CD4-positive, alpha-beta T cell treated with Interleukin-21 for 1 hour (primary cell): ENCODE data around the gene TSPAN9.

Source experiments
- DNase-seq: peaks from one replicate; pipeline ENCODE4 v3.0.0-alpha.2; 2020

The TSPAN9 gene

GRCh38 chr12:3145033-3145432, 67.9 kb downstream of the TSPAN9 start:
- DNase-seq: no peak

GRCh38 chr12:3145546-3146310, 68.5 kb downstream of the TSPAN9 start:
- no peak for DNase-seq

DNA sequence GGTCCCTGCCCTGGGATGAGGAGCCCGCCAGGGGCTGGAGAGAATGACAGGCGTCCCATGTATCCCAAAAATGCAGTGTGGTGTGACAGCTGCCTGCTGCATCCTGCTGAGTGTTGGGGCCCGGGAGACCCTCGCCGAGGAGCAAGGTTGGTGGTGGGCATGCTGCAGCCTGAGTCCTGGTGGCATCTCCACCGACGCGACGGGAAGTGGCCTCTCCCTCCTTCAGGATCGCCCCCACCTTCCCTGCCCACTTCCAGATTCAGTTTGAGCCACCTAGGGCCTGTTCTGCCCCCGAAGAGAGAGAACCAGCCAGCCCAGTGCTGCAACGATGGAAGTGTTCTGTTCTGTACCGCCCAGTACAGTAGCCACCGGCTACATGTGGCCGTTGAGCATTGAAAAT, 70.1 kb downstream of the TSPAN9 start:
- no peak for DNase-seq

- DNase-seq: no peak
These were observed 71.3 kb downstream of the TSPAN9 start for GRCh38 chr12:3148366-3149000.

- DNase-seq: no peak
These were observed 72.5 kb downstream of the TSPAN9 start for GRCh38 chr12:3149515-3150307.

DNA sequence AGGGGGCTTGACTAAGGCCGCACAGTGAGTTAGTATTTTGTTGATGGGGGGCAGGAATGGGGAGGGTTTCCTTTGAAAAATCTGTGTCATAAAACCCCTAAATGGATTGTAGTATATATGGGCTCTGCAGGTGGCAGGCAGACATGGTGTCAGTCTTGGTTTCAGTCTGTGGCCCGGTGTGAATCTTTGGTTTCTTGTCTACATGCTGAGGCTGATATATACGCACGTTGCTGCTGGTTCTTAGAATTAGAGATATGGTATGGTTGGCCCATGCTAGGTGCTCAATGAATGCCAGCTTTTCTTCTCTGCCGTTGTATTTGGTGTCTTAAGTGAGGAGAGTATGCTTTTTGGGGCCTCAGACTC, 73.1 kb downstream of the TSPAN9 start:
- DNase-seq: no peak

- DNase-seq: no peak
These were observed 74.0 kb downstream of the TSPAN9 start for GRCh38 chr12:3150931-3151835.

- no peak for DNase-seq
These were observed 74.9 kb downstream of the TSPAN9 start for GRCh38 chr12:3152011-3152511.

- DNase-seq: no peak
These were observed 75.7 kb downstream of the TSPAN9 start for GRCh38 chr12:3152892-3153291.

- no peak for DNase-seq
These were observed 76.8 kb downstream of the TSPAN9 start for GRCh38 chr12:3154006-3154405.

GRCh38 chr12:3155702-3156370, 78.7 kb downstream of the TSPAN9 start:
- DNase-seq: no peak

DNA sequence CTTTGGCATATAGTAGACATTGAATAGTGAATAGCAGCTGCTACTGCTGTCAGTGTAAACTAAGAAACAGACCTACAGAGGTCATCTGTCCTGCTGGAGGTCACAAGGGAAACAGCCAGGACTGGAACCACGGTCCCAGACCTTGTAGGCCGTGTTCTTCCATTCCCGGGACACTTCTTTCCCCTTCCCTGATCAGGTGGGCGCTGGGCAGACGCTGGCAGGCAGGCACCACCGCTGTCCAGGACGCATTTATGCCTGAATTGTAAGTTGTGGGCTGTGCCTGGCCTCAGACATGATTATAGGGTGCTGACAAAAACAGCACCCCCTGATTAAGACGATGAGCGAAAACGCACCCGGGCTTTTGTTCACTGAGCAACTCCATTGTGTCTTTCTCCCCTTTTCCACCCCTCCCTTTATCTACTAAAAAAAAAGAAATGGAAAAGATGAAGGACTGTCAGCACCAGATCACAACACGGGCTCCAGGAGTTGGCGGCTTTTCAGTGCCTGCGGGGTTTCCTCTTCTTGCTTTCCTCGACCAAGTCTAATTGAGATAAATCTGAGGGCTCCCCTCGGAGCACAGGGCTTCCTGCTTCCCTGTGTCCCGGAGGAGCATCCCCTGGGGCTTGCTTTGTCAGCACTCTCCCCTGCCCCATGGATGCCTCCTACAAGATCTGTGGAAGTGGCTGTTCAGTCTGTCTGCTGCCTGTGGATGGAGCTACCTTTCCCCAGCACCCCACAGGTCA, 80.6 kb downstream of the TSPAN9 start:
- no peak for DNase-seq

GRCh38 chr12:3158851-3159465, 81.8 kb downstream of the TSPAN9 start:
- no peak for DNase-seq

GRCh38 chr12:3160081-3160480, 82.9 kb downstream of the TSPAN9 start:
- no peak for DNase-seq

DNA sequence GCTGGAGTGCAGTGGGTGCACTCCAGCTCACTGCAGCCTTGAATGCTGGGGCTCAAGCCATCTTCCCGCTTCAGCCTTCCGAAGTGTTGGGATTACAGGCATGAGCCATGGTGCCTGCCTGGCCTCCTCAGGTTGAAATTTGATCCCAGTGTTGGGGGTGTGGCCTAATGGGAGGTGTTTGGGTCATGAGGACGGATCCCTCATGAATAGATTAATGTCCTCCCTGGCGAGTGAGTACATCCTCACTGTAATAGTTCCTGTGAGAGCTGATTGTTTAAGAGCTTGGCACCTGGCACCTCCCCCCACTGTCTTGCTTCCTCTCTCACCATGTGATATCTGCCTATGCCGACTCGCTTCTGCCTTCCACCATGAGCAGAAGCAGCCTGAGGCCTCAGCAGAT, 84.7 kb downstream of the TSPAN9 start:
- no peak for DNase-seq

DNA sequence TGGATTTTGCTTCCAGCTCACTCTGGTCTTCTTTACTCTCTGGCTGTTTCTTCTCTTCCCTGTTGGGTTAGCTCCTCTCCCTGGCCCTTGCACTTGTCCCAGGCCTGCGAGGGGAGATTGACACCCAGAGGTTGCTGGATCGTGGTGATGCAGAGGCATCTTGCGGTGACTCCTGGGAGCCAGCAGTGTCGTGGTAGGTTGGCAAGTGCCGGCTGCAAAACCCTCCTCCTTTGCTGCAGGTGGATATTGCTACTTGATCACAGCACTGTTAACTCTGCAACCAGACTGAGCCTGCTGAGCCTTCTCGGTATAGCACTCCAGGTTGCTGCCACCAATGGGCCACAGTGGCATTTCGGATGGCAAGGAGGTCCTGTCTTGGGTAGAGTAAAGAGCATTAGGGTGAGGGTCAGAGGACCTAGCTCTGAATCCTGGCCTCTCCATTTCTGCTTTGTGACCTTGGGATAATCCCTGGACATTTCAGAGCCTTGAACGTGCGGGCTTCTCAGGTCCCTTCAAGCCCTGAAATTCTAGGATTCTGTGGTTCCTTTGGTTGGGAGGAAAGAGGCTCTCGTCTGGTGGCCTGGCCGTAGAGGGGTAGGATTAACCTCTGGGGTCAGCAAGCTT, 87.4 kb downstream of the TSPAN9 start:
- DNase-seq: no peak

DNA sequence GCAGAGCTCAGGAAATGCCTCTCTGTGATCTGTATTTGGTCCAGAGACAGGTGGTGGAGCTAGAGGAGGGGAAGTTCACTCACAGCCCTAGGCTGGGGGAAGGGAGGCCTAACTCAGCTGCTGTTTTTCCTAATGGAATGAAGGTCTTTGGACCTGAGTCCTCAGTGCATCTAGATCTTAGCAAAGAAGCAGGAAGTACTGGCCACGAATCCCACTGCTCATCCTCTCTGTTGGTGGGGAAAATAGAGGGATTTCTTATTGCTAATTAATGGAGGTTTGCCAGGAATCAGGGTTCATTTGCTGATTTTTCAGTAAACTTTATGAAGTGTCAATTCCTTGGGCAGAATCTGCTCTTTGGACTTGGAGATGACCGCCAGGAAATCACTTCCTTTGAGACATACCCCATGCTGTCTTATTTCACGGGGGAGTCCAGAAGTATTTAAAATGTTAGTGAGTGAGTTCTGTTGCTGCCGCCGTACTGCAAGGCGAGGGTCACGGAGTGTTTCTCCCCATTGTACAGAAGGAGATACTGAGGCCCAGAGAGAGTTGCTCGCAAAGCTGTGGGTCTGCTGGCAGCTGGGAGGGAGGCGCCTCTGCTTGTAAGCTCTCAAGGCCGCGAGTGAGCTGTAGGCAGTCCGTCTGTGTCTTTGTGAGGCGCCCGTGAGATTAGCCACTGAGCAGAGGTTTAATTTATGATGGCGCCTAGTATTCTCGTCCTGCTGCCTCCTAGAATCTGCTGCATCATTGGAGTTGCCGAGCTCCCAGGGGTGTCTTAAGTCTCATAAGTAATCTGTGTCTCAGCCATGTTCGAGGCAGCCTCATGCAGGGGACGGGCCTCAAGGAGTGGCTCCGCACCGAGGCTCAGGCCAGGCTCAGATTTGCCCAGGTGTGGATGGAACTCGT, 88.2 kb downstream of the TSPAN9 start:
- no peak for DNase-seq

DNA sequence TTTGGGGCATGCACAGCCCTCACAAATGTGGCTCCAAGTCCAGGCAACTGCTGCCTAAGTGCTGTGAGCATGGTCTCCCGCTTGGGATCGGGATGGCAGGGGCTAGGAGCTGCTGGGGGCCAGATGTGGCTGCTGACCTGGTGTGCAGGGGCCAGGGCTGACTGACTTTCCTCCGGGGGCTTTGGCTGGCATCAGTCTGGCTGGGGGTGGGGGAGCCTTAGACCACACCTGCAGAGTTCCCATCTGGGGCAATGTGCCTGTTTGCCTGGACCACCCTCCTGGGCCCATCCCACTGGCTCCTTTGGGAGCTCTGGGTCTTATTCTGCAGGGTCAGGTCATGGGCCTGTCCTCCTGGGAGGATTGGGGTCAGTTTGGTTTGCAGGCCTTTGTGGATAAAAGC, 90.5 kb downstream of the TSPAN9 start:
- no peak for DNase-seq
